NCI-H2227 (cell line): ENCODE data around the gene GCK.
A peak's percentile ranks its signal among the peaks of the same experiment; 100 is the strongest.
"Not testable (repeated sequence)": the region's sequence is repeated elsewhere in the genome, so short reads cannot be mapped to it uniquely, and the experiment has no call there.

Source experiments
- DNase-seq: peaks from one replicate; lab custom pipeline; 2025; ENCODE audit not compliant: unreplicated experiment; lab: John Stamatoyannopoulos, UW

GCK gene

GRCh38 chr7:44206008-44206407, 16.8 kb upstream of the GCK start:
- no peak for DNase-seq

GRCh38 chr7:44201813-44202212, 12.6 kb upstream of the GCK start:
- no peak for DNase-seq

DNA sequence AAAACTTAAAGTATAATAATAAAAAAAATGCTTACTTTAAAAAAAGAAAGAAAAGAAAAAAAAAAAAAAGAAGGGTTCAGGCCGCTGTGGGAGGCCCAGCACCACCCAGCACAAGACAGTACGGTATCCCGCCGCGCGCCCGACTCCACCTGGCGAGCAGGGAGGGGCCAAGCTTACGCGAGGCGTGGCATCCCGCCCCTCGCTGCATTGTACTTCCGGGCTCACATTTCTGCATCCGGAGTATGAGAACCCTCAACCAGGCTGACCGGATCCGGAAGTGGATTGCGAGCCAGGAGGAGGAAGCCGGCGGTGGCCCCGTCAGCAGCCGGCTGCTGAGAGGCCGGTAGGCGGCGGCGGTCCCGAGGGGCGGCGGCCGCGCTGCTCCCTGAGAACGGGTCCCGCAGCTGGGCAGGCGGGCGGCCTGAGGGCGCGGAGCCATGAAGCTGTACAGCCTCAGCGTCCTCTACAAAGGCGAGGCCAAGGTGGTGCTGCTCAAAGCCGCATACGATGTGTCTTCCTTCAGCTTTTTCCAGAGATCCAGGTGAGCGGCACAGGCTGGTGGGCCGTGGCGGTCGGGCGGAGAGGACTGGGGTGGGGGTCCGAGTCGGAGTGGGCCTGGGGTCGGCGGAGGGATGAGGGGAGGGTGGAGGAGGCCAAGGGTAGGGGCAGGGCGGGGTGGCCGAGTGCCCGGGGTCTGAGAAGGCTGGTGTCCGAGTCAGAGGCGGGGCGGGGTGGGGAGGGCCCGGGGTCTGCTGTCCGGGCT, 11.6 kb upstream of the GCK start, which contains the start of gene YKT6:
Gene YKT6, plus strand, starts transcription at position 280 of the 763 bp plus-strand sequence. Its CDS starts 158 bp downstream, at position 438.
- peak; percentile 96 for DNase-seq

- DNase-seq: not testable (repeated sequence)
Measured at GRCh38 chr7:44200163-44200562, 10.9 kb upstream of the GCK start.

- DNase-seq: no peak
Measured at GRCh38 chr7:44197474-44197873, 8.2 kb upstream of the GCK start.

DNA sequence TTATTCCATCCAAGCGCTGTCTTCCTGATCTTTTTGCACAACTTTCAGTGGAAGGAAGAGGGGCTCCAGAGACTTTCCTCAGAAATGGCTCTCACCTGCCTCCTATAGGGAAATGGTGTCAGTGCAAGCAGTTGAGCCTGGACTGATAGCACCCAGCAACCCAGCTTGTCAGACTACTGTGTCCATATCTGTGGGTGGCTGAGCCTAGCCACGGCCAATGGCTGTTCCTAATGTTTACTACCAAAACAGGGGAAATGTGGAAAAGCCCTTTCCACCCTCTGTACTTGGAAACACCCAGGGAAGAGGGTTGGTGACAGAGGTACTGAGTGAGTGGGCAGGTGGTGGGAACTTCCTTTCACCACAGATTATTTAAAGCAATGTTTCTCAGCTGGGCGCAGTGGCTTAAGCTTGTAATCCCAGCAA, 7.2 kb upstream of the GCK start:
- peak; percentile 46 for DNase-seq

DNA sequence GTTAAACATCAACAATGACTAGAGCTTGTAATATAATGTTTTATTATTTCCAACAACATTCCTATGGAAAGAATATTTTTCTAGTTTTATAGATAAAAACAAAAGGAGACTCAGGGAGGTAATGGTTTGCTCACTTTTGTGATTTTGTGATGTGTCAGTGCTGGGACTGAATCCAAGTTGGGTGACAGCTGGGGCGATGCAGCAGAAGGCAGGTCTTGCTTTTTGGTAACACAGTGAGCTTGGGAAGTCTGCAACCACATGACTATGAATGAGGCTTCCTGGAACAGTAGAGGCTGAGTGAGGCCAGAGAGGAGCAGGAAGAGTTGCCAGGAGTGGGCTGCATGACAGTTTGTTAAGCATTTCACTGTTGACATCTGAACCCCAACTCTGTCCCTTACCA, 6.7 kb upstream of the GCK start:
- DNase-seq: no peak

GRCh38 chr7:44194562-44195145, 5.4 kb upstream of the GCK start:
- no peak for DNase-seq

DNA sequence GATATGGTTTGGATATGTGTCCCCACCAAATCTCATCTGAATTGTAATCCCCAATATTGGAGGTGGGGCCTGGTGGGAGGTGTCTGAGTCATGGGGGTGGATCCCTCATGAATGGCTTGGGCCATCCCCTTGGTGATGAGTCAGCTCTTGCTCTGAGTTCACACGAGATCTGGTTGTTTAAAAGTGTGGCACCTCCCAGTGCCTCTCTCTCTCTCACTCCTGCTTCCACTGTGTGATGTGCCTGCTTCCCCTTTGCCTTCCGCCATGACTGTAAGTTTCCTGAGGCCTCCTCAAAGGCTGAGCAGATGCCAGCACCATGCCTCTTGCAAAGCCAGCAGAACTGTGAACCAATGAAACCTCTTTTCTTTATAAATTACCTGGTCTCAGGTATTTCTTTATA, 4.8 kb upstream of the GCK start:
- DNase-seq: no peak

DNA sequence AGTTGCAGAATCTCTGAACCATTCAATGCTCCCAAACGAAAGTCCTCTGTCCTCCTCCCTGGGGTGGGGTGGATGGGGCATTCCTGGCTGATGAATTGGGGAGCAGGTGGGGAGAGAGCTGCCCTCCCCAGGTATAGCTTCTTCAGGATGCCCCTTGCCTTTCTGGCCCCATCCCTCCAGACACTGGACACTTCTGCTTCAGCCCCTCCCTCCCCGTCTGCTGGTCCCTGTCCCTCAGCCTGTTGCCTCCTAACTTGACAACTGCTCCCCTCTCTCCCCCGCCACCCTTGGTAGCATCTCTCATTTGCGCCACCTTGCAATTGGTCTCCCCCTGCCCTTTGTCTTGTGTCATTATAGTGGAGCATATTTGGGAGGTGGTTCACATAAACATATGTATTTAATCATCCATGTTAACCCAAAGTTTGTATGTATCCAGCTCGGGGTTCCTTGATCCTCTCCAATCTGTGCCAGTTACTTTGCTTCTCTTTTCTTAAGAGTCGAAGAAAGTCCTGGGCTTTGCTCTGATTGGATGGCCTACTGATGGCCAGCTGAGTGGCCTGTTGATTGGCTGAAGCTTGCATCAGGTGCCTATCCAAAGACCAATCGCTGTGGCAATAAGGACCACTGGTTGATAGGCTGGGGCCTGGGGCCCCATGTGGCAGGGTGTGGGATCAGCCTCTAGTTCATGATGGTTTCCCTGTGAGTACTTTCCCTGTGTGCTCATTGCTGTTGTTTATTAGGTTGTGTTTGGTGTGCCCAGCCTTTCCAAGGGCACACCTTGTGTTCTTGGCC, 4.0 kb upstream of the GCK start:
- DNase-seq: no peak

- no peak for DNase-seq
Measured at GRCh38 chr7:44191171-44191570, 1.9 kb upstream of the GCK start.

DNA sequence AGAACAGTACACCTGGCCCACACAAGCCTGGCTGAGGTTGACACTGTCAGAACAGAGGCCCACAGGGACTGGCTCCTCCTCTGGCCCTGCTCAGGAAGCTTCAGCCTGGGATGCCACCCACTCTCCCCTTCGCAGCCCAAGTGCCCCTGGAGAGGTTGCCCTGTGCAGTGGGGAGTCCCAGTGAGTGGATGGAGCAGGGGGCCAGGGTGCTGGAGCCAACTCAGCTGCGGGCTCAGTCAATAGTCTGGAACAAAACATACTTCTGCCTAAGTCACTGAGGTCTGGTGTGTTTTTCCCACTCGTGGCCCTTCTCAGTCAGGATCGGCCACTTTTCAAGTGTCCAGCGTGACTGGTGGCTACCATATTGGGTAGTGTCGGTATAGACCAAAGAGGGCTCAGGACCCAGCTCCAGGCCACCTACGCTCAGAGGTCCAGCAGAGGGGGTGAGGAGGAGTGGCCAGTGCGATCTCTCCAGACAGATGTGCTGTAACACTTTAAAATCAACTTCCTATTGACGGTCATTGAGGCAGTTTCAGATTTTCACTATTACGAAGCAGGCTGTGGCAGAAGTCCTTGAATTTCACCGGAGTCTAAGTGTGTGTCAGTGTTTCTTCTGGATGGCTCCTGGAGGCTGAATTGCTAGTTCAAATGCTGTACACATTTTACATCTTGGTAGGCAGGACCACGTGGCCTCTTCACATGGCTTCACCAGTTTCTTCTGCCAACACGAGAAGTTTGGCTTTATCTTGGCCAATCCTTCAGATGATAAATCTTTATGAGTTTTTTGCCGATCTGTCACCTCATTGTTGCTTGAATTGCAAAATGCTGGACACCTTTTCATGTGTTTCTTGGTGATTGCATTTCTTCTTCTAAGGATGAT, 994 bp upstream of the GCK start:
- DNase-seq: no peak

DNA sequence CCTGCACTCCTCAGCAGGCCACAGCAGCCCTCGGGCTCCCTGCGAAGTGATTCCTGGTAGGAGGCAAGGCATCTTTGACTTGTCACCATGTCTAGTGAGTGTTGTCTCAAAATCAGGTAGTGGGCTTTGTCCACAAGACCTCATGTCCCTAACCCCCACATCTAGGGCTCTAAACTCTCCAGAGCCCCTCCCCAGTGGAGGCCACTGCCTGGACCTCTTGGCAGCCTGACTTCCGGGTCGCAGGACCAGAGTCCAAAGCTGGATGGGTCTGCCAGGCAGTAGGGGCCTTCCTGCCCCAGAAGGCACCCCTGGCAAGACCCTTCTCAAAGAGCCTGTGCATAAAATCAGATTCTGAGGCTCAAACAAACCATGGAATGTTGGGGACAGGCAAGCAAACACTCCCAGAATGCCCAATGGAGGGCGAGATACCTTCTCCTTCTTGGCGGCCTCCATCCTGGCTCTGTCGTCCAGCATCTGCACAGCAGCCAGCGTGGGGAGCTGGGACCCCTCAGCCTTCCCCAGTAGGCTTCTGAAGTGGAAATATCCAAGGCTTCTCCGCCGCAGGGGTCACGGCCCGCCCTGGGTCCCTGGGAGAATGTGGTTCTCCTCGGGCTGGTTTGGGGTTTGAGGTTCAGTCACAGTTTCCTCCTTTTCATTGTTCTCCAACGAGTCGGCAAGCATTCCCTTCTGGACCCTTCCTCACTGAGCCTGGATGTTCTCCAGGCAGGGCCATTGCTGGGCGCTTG, 586 bp downstream of the GCK start:
- DNase-seq: no peak

DNA sequence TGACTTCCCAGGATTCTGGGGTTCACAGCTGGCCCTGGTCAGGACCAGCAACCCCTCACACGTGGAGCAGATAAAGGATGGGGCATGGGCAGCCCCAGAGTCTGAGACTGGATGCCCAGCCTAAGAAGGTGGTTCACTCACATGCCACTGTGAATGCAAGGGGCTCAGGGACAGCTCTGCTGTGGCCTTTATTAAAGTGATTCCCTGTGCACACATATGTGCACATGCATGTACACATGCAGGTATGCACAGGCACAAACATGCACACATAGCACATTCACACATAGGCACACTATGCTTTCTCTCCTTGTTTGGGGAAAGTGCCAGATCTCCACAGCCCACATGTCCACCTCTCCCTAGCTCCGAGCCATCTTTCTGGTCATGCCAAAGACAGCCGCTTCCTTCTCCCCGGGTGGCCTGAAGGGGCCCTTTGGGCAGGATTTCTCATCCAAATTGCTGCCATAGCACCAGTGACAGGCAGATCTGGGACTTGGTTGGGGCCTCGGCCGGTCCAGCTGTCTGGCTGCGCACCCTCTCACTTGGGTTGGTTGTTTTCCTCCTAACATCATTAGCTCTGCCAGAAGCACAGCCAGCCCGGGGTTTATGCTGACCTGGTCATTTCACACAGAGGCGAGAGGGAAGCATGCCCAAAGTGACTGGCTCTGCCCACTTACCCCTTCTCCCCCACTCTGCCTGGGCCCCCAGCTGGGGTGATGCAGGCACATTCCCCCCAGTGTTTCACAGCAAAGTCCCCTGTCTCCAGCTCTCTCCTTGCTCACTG, 1.4 kb downstream of the GCK start:
- DNase-seq: no peak

DNA sequence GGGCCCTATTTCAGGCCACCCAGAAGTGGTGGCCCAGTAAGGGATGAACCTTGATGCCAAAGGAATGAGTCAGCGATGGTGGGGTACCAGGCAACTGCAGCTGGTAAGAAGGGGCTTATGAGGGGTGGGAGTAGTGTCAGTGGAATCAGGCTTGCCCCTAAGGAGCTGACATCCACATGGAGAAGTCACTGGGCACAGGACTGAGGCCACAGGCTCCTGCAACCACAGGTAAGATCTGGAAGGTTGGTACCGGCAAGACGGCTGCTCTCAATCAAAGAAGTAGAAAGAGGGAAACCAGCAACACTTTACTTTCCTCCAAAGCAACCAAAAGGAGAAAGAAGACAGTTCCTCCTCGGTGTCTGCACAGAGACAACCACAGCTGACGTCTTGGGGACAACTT, 2.5 kb downstream of the GCK start:
- no peak for DNase-seq

DNA sequence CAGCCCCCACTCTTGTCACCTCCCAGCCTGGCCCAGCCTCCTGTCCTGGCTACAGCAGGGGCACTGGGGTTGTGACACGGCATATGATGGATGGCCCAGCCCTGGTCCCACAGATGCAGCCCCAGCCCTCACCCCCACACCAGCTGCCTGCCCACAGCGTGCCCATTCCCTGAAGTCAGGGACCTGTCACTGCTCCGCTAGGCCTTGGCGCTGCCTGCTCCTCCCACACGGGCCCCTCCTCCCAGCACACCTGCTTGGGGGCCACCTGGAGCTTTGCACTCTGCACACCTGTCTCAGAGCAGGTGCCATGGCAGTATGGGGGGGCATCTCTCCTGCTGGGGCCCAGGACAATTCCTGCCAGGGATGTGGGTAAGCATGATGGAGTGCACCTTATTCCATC, 3.5 kb downstream of the GCK start:
- DNase-seq: no peak

- DNase-seq: no peak
Measured at GRCh38 chr7:44184873-44185446, 4.3 kb downstream of the GCK start.

DNA sequence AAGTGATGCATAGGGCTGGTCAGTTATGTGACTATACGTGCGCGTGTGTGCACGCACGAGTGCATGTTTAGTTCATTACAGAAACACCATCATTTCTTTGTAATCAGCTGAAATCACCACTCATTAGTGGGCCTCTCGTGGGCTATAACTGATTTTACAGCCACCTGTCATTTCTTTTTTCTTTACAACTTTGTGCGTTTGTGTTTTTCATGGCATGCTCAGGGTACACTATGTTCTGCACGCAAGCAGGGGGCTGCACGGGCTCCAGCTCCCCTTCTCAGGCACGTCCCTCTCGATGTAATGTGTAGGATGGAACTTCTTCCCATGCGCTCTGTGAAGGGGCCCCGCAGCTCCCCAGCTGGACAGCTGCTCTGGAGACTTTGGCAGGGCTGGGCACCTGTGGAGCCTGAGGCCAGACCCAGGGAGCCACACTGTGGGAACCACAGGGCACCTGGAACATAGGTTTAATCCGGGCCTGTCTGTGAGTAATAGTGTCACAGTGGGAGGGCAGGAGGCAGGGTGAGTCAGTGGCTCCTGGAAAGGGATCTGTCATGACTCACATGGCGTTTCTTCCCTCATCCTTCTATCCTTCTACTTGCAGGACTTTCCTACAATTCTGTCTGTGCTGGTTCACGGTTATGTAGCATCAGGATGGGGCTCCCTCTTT, 4.9 kb downstream of the GCK start:
- no peak for DNase-seq

- DNase-seq: no peak
Measured at GRCh38 chr7:44183386-44183785, 5.9 kb downstream of the GCK start.
